HepG2 (cell line): ENCODE results near the gene CHCHD3.

Experiments used
- GABPB1 ChIP-seq: IDR thresholded peaks from 2 replicates; pipeline ENCODE4 v1.6.1; 2016; ENCODE audit warnings: mild to moderate bottlenecking, missing genetic modification reagents, moderate library complexity, missing compliant biosample characterization
- KLF16 ChIP-seq, 2 experiments: sonication (generic) in 1 of 2; formaldehyde crosslinking in 1 of 2; IDR thresholded peaks; 2 replicates each; pipeline versions ENCODE4 v1.6.1 to v1.8.0; 2016 to 2023; ENCODE audit warnings: missing genetic modification reagents in 2 of 2, missing compliant biosample characterization in 1 of 2
- PCBP1 ChIP-seq: fragments of 200-400 bp; formaldehyde crosslinking; IDR thresholded peaks from 2 replicates; pipeline ENCODE4 v1.6.1; 2017; ENCODE audit warnings: mild to moderate bottlenecking, low read depth, low read length, borderline replicate concordance
- RAD51 ChIP-seq: fragments of 450-650 bp; IDR thresholded peaks from 2 replicates; pipeline ENCODE4 v1.6.1; 2016; ENCODE audit warnings: borderline replicate concordance
- SNAPC5 ChIP-seq: sonication (generic); formaldehyde crosslinking; IDR thresholded peaks from 2 replicates; pipeline ENCODE4 v1.8.1; 2023; ENCODE audit warnings: mild to moderate bottlenecking, missing genetic modification reagents, borderline replicate concordance
- ZFYVE20 ChIP-seq: sonication (generic); formaldehyde crosslinking; IDR thresholded peaks from 2 replicates; pipeline ENCODE4 v1.8.0; 2023; ENCODE audit warnings: low read depth, mild to moderate bottlenecking, moderate library complexity, missing genetic modification reagents, borderline replicate concordance

- TF ChIP-seq GABPB1 (CRISPR knock-in tag) (no peak), ZFYVE20 (CRISPR knock-in tag) (no peak), RAD51 (no peak), PCBP1 (no peak), SNAPC5 (CRISPR knock-in tag) (no peak), KLF16 (CRISPR knock-in tag; IDR thresholded peaks at IDR 0.05) (no peak)
Measured at GRCh38 chr7:132797152-132797551, 284.7 kb downstream of the CHCHD3 start.
